C4-2B (cell line): ENCODE results near the gene CCIN.
"Not testable (repeated sequence)": the region's sequence is repeated elsewhere in the genome, so short reads cannot be mapped to it uniquely, and the experiment has no call there.

Experiments
- H3K27ac ChIP-seq: fragments of 450-650 bp; 2 replicates; pipeline ENCODE4 v1.5.1; 2017
- CTCF ChIP-seq: fragments of 450-650 bp; conservative IDR thresholded peaks from 2 replicates; pipeline ENCODE4 v1.5.1; 2017; ENCODE audit warnings: mild to moderate bottlenecking
- ZFX ChIP-seq: fragments of 450-650 bp; IDR thresholded peaks from 2 replicates; pipeline ENCODE4 v1.6.1; 2017

The CCIN gene

DNA sequence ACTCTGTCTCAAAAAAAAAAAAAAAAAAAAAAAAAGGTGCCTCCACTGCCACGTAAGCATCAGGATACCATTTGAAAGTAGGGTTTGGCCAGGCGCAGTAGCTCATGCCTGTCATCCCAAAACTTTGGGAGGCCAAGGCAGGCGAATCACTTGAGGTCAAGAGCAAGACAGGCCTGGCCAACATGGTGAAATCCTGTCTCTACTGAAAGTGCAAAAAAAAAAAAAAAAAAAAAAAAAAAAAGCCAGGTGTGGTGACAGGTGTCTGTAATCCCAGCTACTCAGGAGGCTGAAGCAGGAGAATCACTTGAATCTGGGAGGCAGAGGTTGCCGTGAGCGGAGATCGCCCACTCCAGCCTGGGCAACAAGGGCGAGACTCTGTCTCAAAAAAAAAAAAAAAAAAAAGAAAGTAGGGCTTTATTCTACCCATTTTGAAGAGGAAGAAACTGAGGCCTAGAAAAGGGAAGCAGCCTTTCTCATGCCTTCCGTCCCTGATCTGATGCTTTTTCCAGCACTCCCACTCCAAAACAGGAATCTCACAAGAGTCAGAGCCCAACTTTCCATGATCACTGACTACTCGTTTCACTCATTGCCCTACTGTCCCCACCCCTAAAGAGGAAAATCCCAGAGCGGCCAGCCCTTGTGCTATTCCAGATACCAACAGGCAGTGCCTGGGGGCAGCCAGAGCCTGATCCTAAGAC, 16.3 kb upstream of the CCIN start:
- H3K27ac ChIP-seq: no peak overlapping the region
- TF ChIP-seq ZFX (no peak), CTCF (no peak)

DNA sequence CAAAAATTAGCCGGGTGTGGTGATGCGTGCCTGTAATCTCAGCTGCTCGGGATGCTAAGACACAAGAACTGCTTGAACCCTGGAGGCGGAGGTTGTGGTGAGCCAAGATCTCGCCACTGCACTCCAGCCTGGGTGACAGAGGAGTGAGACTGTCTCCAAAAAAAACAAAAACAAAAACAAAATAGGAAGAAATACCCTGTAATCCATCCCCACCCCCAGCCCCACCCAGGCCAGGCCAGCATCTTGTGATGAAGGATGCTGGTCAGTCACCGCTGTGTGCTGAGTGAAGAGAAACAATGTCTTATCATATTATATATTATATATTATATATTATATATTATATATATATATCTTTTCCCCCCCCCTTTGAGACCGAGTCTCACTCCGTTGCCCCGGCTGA, 15.4 kb upstream of the CCIN start:
- no peak for TF ChIP-seq CTCF
- TF ChIP-seq ZFX: no peak
- no peak overlapping the region for H3K27ac ChIP-seq

DNA sequence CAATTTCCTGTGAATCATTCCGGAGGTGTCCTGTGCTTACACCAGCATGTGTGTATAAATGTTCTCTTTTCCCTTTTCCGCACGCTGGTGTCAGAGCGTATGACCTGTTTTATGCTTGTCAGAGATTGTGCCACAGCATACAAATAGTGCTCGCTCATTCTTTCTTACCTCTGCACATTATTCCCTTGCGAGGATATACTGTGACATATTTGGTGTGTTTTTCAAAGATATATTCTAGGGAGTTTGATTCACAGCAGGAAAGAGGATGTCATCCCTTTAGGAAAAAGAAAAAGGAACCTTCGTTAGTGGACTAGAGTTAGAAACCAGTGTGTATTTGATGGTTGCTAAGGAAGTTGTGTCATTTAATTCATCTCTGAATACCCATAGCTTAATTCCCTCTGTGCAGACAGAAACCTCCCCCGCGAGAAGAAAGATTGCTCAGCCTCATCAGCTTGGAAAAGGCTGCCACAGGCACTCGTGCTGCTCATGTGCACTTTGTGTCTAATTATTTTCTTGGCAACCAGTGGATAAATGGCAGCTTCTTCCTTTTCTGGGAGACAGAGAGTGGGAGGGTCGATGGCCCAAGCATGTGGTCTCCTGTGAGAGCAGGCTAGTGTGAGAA, 14.7 kb upstream of the CCIN start:
- no peak overlapping the region for H3K27ac ChIP-seq
- TF ChIP-seq CTCF (no peak), ZFX (no peak)

DNA sequence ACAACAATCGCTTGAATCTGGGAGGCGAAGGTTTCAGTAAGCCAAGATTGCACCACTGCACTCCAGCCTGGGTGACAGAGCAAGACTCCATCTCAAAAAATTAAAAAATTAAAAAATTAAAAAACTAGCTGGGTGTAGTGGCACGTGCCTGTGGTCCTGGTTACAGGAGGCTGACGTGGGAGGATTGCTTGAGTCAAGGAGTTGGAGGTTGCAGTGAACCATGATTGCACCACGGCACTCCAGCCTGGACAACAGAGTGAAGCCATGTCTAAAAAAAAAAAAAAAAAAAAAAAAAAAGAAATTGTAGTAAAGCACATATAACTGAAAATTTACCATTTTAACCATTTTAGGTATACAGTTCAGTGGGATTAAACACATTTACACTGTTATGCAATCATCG, 13.1 kb upstream of the CCIN start:
- no peak overlapping the region for H3K27ac ChIP-seq
- no peak for TF ChIP-seq CTCF
- TF ChIP-seq ZFX: no peak

DNA sequence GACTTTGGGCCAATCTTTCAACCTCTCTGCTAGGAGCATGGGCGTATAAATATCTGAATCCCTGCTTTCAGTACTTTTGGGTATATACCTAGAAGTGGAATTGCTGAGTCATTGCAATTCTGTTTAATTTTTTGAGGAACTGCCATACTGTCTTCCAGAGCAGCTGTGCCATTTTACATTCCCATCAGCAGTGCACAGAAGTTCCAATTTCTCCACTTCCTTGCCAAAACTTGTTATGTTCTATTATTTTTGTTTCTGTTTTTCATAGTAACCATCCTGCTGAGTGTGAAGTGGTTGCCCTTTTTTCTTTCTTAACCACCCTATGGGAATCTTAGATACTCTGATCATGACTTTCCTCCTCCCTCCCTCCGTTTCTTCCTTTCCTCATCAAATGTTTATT, 11.1 kb upstream of the CCIN start:
- H3K27ac ChIP-seq: no peak overlapping the region
- no peak for TF ChIP-seq CTCF
- no peak for TF ChIP-seq ZFX

GRCh38 chr9:36158917-36159316, 10.3 kb upstream of the CCIN start:
- no peak for TF ChIP-seq CTCF
- TF ChIP-seq ZFX: no peak
- H3K27ac ChIP-seq: no peak overlapping the region

DNA sequence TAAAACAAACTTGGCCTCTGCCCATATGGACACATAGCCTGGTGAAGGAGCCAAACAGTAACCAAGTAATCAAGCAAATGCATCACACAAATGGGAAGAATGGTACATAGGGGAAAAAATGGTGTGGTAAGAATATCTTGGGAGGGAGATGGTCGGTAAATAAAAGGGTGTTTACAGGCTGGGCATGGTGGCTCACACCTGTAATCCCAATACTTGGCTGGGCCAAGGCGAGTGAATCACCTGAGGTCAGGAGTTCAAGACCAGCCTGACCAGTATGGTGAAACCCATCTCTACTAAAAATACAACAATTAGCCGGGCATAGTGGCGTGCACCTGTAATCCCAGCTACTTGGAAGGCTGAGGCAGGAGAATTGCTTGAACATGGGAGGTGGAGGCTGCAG, 9.7 kb upstream of the CCIN start:
- not testable (repeated sequence) for H3K27ac ChIP-seq

- not testable (repeated sequence) for H3K27ac ChIP-seq
Observed at GRCh38 chr9:36160126-36160525, 9.1 kb upstream of the CCIN start.
